ENCODE data around the gene PIP5K1B. TPM values are rescaled to one million over a fixed set of nuclear protein-coding genes. Genes with fewer than 3 reads are reported as not detected.

PIP5K1B gene
- total and polyA plus RNA-seq, 2 experiments from 2014 or later: 1.3 to 2.8 TPM

- H3K36me3 ChIP-seq (ENCODE audit: insufficient read depth): no peaks in the 10 kb centered on the region
- H3K9me2 ChIP-seq (ENCODE audit: insufficient read depth): peaks cover 4% of the 10 kb centered on the region; the same call in 1 of the 2 replicates
- no peak overlapping the region for H3K4me3 ChIP-seq
- no peaks in the 10 kb centered on the region for H4K20me1 ChIP-seq (replicated peaks; ENCODE audit: insufficient read depth)
- no peaks in the 10 kb centered on the region for H3K27me3 Mint-ChIP-seq (ENCODE audit: insufficient read depth, low read depth, poor library complexity)
- no peaks in the 10 kb centered on the region for H3K79me2 ChIP-seq (replicated peaks; ENCODE audit: insufficient read depth)
- H3F3A ChIP-seq (replicated peaks; ENCODE audit: low read depth): no peaks in the 10 kb centered on the region
- H3K4me3 Mint-ChIP-seq: no peak overlapping the region
- TF ChIP-seq EZH2 (IDR thresholded peaks at IDR 0.05; ENCODE audit: low read depth, unreplicated experiment) (no peak), JUNB (IDR thresholded peaks at IDR 0.05; ENCODE audit: unreplicated experiment) (no peak), ETS1 (IDR thresholded peaks at IDR 0.05) (no peak), EZH2phosphoT487 (IDR thresholded peaks at IDR 0.05; ENCODE audit: unreplicated experiment) (no peak), ZNF462 (CRISPR knock-in tag; IDR thresholded peaks at IDR 0.05) (no peak), REST (IDR thresholded peaks at IDR 0.05; ENCODE audit: unreplicated experiment) (no peak), ZNF331 (CRISPR knock-in tag; IDR thresholded peaks at IDR 0.05; ENCODE audit: low read depth) (no peak), STAT1 (IDR thresholded peaks at IDR 0.05; ENCODE audit: unreplicated experiment) (no peak), POLR2AphosphoS5 (IDR thresholded peaks at IDR 0.05; ENCODE audit: low read depth) (no peak), NANOG (IDR thresholded peaks at IDR 0.05; ENCODE audit: borderline replicate concordance) (no peak), ZNF114 (CRISPR knock-in tag; IDR thresholded peaks at IDR 0.05) (no peak), CTCF (conservative IDR thresholded peaks at IDR 0.05; ENCODE audit: low read depth in 2 of 2) (no peak), CREB1 (CRISPR knock-in tag; IDR thresholded peaks at IDR 0.05; ENCODE audit: low read depth) (no peak)
- H3K27ac Mint-ChIP-seq: peak overlapping the region; percentile 88
- DNase-seq (ENCODE audit: low spot score) (peak; percentile 25), ATAC-seq (peak; percentile 8; the same call in 2 of the 3 replicates)
- no peaks in the 10 kb centered on the region for H3K9me3 Mint-ChIP-seq
- peaks cover 48% of the 10 kb centered on the region for H3K4me1 ChIP-seq (ENCODE audit: insufficient read depth)
- no peaks in the 10 kb centered on the region for H3K27me3 ChIP-seq (ENCODE audit: insufficient read depth)
- H3K27ac ChIP-seq (ENCODE audit: low read depth): peak overlapping the region; percentile 40; the same call in 1 of the 2 replicates
- H3K36me3 Mint-ChIP-seq (ENCODE audit: low read depth): 0 out of 3 replicates have a peak, but pooled peaks cover 3% of the 10 kb centered on the region
- no peak overlapping the region for H2AFZ ChIP-seq
- peak overlapping the region; percentile 61; the same call in 1 of the 2 replicates for H3K4me2 ChIP-seq
- peaks cover 58% of the 10 kb centered on the region for H3K4me1 Mint-ChIP-seq
These were observed 164.0 kb downstream of the PIP5K1B start for GRCh38 chr9:68869022-68869421.

All from GM23338 (cell line).